HEK293 (cell line): ENCODE measurements around the gene PARD3.

Experiments used
- CTCF ChIA-PET: fragments of 350-600 bp; formaldehyde crosslinking; extraction: SDS; loops from one replicate; lab custom pipeline; 2021; ENCODE audit warnings: antibody characterized with exemption; lab: Yijun Ruan, JAX
- POLR2A ChIA-PET: fragments of 300-600 bp; formaldehyde crosslinking; extraction: SDS; loops from one replicate; lab custom pipeline; 2020; ENCODE audit warnings: antibody characterized with exemption, inconsistent platforms; lab: Yijun Ruan, JAX
- H3K27ac ChIP-seq: fragments of 200-500 bp; sonication (Bioruptor generic); 2 replicates; pipeline ENCODE4 v1.5.1; 2014; ENCODE audit warnings: low read depth, low read length, control low read depth, inconsistent platforms; ENCODE audit errors: extremely low read depth
- H3K36me3 ChIP-seq, 2 experiments: fragments of 200-500 bp in 1 of 2; sonication (Bioruptor generic) in 1 of 2; 1 replicate in 1 of 2; 2 replicates in 1 of 2; pipeline ENCODE4 v1.5.1; 2014 to 2017; ENCODE audit warnings: inconsistent platforms in 2 of 2, low read length in 2 of 2; ENCODE audit not compliant: control insufficient read depth in 2 of 2, insufficient read depth in 1 of 2
- H3K4me1 ChIP-seq: fragments of 200-500 bp; sonication (Bioruptor generic); 2 replicates; pipeline ENCODE4 v1.5.1; 2014; ENCODE audit warnings: mild to moderate bottlenecking, low read length, inconsistent platforms; ENCODE audit not compliant: control insufficient read depth, insufficient read depth
- H3K4me3 ChIP-seq: 2 replicates; pipeline ENCODE4 v1.5.1; 2011; ENCODE audit warnings: low read depth, mild to moderate bottlenecking, control low read depth, low read length, moderate library complexity
- H3K9me3 ChIP-seq: fragments of 200-500 bp; sonication (Bioruptor generic); 2 replicates; pipeline ENCODE4 v1.5.1; 2014; ENCODE audit warnings: low read depth, low read length, inconsistent platforms; ENCODE audit not compliant: control insufficient read depth, insufficient read depth
- BCL6B ChIP-seq: fragments of 450-650 bp; formaldehyde crosslinking; IDR thresholded peaks from 2 replicates; pipeline ENCODE4 v1.5.1; 2017; ENCODE audit warnings: missing biosample characterization, missing genetic modification characterization
- FEZF1 ChIP-seq: fragments of 450-650 bp; formaldehyde crosslinking; IDR thresholded peaks from 2 replicates; pipeline ENCODE4 v1.5.1; 2016; ENCODE audit warnings: missing biosample characterization, missing genetic modification characterization
- HOXC10 ChIP-seq: sonication (generic); formaldehyde crosslinking; IDR thresholded peaks from 2 replicates; pipeline ENCODE4 v1.8.1; 2023; ENCODE audit warnings: mild to moderate bottlenecking, missing genetic modification reagents
- MYNN ChIP-seq: fragments of 450-650 bp; formaldehyde crosslinking; IDR thresholded peaks from 2 replicates; pipeline ENCODE4 v1.5.1; 2016; ENCODE audit warnings: missing biosample characterization, missing genetic modification characterization, borderline replicate concordance
- PATZ1 ChIP-seq: fragments of 450-650 bp; formaldehyde crosslinking; IDR thresholded peaks from 2 replicates; pipeline ENCODE4 v1.5.1; 2016; ENCODE audit warnings: missing biosample characterization, missing genetic modification characterization
- SETDB1 ChIP-seq: IDR thresholded peaks from one replicate; pipeline ENCODE4 v1.6.1; 2017; ENCODE audit warnings: mild to moderate bottlenecking, low read length, moderate library complexity, mixed read lengths; ENCODE audit not compliant: insufficient read length
- WT1 ChIP-seq: fragments of 450-650 bp; formaldehyde crosslinking; IDR thresholded peaks from 2 replicates; pipeline ENCODE4 v1.5.1; 2016; ENCODE audit warnings: missing biosample characterization, missing genetic modification characterization
- ZBTB20 ChIP-seq: fragments of 450-650 bp; formaldehyde crosslinking; IDR thresholded peaks from 2 replicates; pipeline ENCODE4 v1.5.1; 2016; ENCODE audit warnings: missing biosample characterization, missing genetic modification characterization
- ZFHX2 ChIP-seq: fragments of 450-650 bp; formaldehyde crosslinking; conservative IDR thresholded peaks from 2 replicates; pipeline ENCODE4 v1.5.1; 2016; ENCODE audit warnings: missing biosample characterization, missing genetic modification characterization
- ZNF155 ChIP-seq: fragments of 450-650 bp; formaldehyde crosslinking; IDR thresholded peaks from 2 replicates; pipeline ENCODE4 v1.5.1; 2016; ENCODE audit warnings: missing biosample characterization, missing genetic modification characterization
- ZNF184 ChIP-seq: fragments of 450-650 bp; IDR thresholded peaks from 2 replicates; pipeline ENCODE4 v1.5.1; 2018; ENCODE audit warnings: missing biosample characterization, mild to moderate bottlenecking, missing genetic modification characterization
- ZNF292 ChIP-seq: fragments of 450-650 bp; formaldehyde crosslinking; IDR thresholded peaks from 2 replicates; pipeline ENCODE4 v1.5.1; 2016; ENCODE audit warnings: low read depth, missing biosample characterization, missing genetic modification characterization, borderline replicate concordance
- ZNF48 ChIP-seq: fragments of 450-650 bp; formaldehyde crosslinking; IDR thresholded peaks from 2 replicates; pipeline ENCODE4 v1.5.1; 2016; ENCODE audit warnings: missing biosample characterization, missing genetic modification characterization
- ZNF518A ChIP-seq: fragments of 450-650 bp; formaldehyde crosslinking; conservative IDR thresholded peaks from 2 replicates; pipeline ENCODE4 v1.5.1; 2016; ENCODE audit warnings: low read depth, missing biosample characterization, missing genetic modification characterization
- ZNF747 ChIP-seq: fragments of 450-650 bp; formaldehyde crosslinking; IDR thresholded peaks from 2 replicates; pipeline ENCODE4 v1.5.1; 2016; ENCODE audit warnings: missing biosample characterization, missing genetic modification characterization
- ZNF776 ChIP-seq: fragments of 450-650 bp; formaldehyde crosslinking; IDR thresholded peaks from 2 replicates; pipeline ENCODE4 v1.5.0; 2017; ENCODE audit warnings: missing biosample characterization, missing genetic modification characterization, borderline replicate concordance
- ZSCAN5A ChIP-seq: fragments of 450-650 bp; formaldehyde crosslinking; IDR thresholded peaks from 2 replicates; pipeline ENCODE4 v1.5.1; 2016; ENCODE audit warnings: missing biosample characterization, missing genetic modification characterization

PARD3 gene

GRCh38 chr10:34262985-34263384, 552.1 kb downstream of the PARD3 start:
- no peak for TF ChIP-seq ZNF184 (tag by site-specific recombination)
- no peak for TF ChIP-seq FEZF1 (tag by site-specific recombination)
- no peak for TF ChIP-seq ZNF518A
- no peak for TF ChIP-seq BCL6B (tag by site-specific recombination)
- TF ChIP-seq ZNF747 (tag by site-specific recombination), result no peak
- TF ChIP-seq SETDB1, result no peak
- CTCF ChIA-PET, result no interaction called here
- H3K9me3 ChIP-seq, result no peaks in the 10 kb centered on the region
- no peak overlapping the region for H3K4me3 ChIP-seq
- H3K36me3 ChIP-seq, result no peaks in the 10 kb centered on the region
- no peak overlapping the region for H3K27ac ChIP-seq
- POLR2A ChIA-PET, result no interaction called here
- H3K4me1 ChIP-seq, result no peaks in the 10 kb centered on the region

GRCh38 chr10:34260904-34261303, 554.2 kb downstream of the PARD3 start:
- ChIA-PET CTCF (interaction anchor here (0.6 kb wide), 1 partner anchor 208 kb away, joined by 3 read pairs; no protein-coding TSS in a partner anchor), POLR2A (no interaction called here)
- no peaks in the 10 kb centered on the region for H3K4me1 ChIP-seq
- no peak overlapping the region for H3K27ac ChIP-seq
- no peaks in the 10 kb centered on the region for H3K9me3 ChIP-seq
- TF ChIP-seq ZNF292 (tag by site-specific recombination), result no peak
- no peak for TF ChIP-seq PATZ1 (tag by site-specific recombination)
- TF ChIP-seq ZBTB20 (tag by site-specific recombination), result no peak
- no peak for TF ChIP-seq MYNN (tag by site-specific recombination)
- TF ChIP-seq ZSCAN5A (tag by site-specific recombination), result no peak
- TF ChIP-seq ZNF776, result no peak
- TF ChIP-seq ZFHX2 (tag by site-specific recombination), result no peak
- no peak for TF ChIP-seq HOXC10 (CRISPR knock-in tag)
- no peak for TF ChIP-seq ZNF48 (tag by site-specific recombination)
- TF ChIP-seq ZNF155 (tag by site-specific recombination), result no peak
- TF ChIP-seq WT1 (tag by site-specific recombination), result no peak
- TF ChIP-seq, all 188 proteins: peak for 0
- H3K4me3 ChIP-seq, result no peak overlapping the region
- H3K36me3 ChIP-seq, result no peaks in the 10 kb centered on the region
